HepG2 (cell line): Measurements from ENCODE around the gene FGD2. TPM values are rescaled to one million over a fixed set of nuclear protein-coding genes. Genes with fewer than 3 reads are reported as not detected.

Experiments
- ATAC-seq: fragments of 200-7000 bp; cut with Tn5 transposase; 3 replicates; pipeline ENCODE4 v1.9.1; 2020; ENCODE audit warnings: mild to moderate bottlenecking, moderate library complexity
- BruUV-seq: library from RNA; stranded (reverse); fragments of 400-500 nt; replicated peaks from 2 replicates; lab custom pipeline; 2021; lab: Mats Ljungman, UMichigan
- CTCF ChIA-PET: fragments of 300-600 bp; formaldehyde crosslinking; extraction: SDS; loops from one replicate; lab custom pipeline; 2021; ENCODE audit warnings: low total read pairs, inconsistent platforms, low intra/inter-chr PET ratio; lab: Yijun Ruan, JAX
- POLR2A ChIA-PET: fragments of 350-600 bp; sonication (Branson Sonifier 250); formaldehyde crosslinking; loops from one replicate; lab custom pipeline; 2020; ENCODE audit warnings: antibody characterized with exemption, inconsistent platforms; lab: Yijun Ruan, JAX
- DNase-seq: peaks from one replicate; pipeline ENCODE4 v3.0.0-alpha.2; 2015; ENCODE audit warnings: low spot score
- FAIRE-seq: peaks from 3 replicates; lab custom pipeline; 2011; peaks lifted over from hg19 to GRCh38; lab: Jason Lieb, UNC
- H2AFZ ChIP-seq: one replicate; pipeline ENCODE4 v1.6.1; 2011; ENCODE audit warnings: low read length, inconsistent platforms
- H3K27ac ChIP-seq: fragments of 300-600 bp; 3 replicates; pipeline ENCODE4 v1.8.0; 2011; ENCODE audit warnings: mixed run types, mild to moderate bottlenecking, mixed read lengths, low read length, inconsistent platforms; ENCODE audit not compliant: insufficient read depth; ENCODE audit errors: extremely low read length
- H3K27me3 ChIP-seq, 2 experiments: fragments of 200-600 bp in 1 of 2; 2 replicates in 1 of 2; 3 replicates in 1 of 2; pipeline versions ENCODE4 v1.6.0 to v1.8.0; 2011; ENCODE audit warnings: low read length in 2 of 2, mild to moderate bottlenecking in 2 of 2, moderate library complexity in 2 of 2, inconsistent platforms in 1 of 2; ENCODE audit not compliant: insufficient read depth in 2 of 2, control insufficient read depth in 1 of 2
- H3K36me3 ChIP-seq, 2 experiments: fragments of 200-600 bp in 1 of 2; replicated peaks in 1 of 2; 2 replicates in 1 of 2; 3 replicates in 1 of 2; pipeline versions ENCODE4 v1.5.1 to v1.8.0; 2011; ENCODE audit warnings: low read length in 2 of 2, inconsistent platforms in 1 of 2; ENCODE audit not compliant: insufficient read depth in 2 of 2, control insufficient read depth in 1 of 2
- H3K4me1 ChIP-seq: 2 replicates; pipeline ENCODE4 v1.5.1; 2012; ENCODE audit warnings: low read length, inconsistent platforms; ENCODE audit not compliant: insufficient read depth
- H3K4me2 ChIP-seq: 2 replicates; pipeline ENCODE4 v1.6.0; 2011; ENCODE audit warnings: low read depth, low read length, inconsistent platforms
- H3K4me3 ChIP-seq, 3 experiments: fragments of 200-600 bp in 1 of 3; sonication (generic), shearing (Covaris generic) in 1 of 3; replicated peaks in 1 of 3; 2 replicates each; pipeline ENCODE4 v1.5.1; 2011 to 2016; ENCODE audit warnings: low read length in 3 of 3, inconsistent platforms in 2 of 3, low read depth in 2 of 3, mild to moderate bottlenecking in 2 of 3, control low read depth in 1 of 3, mixed read lengths in 1 of 3; ENCODE audit not compliant: insufficient read depth in 1 of 3
- H3K79me2 ChIP-seq: one replicate; pipeline ENCODE4 v1.6.1; 2011; ENCODE audit warnings: low read length, inconsistent platforms; ENCODE audit not compliant: insufficient read depth
- H3K9ac ChIP-seq: 2 replicates; pipeline ENCODE4 v1.6.0; 2011; ENCODE audit warnings: mild to moderate bottlenecking, low read depth, low read length, inconsistent platforms; ENCODE audit not compliant: insufficient read depth
- H3K9me3 ChIP-seq: 2 replicates; pipeline ENCODE4 v1.5.1; 2012; ENCODE audit warnings: mild to moderate bottlenecking, low read length
- H4K20me1 ChIP-seq: 2 replicates; pipeline ENCODE4 v1.6.0; 2011; ENCODE audit warnings: inconsistent platforms, mild to moderate bottlenecking, low read length, moderate library complexity; ENCODE audit not compliant: insufficient read depth
- ATF7 ChIP-seq, 2 experiments: fragments of 450-650 bp in 1 of 2; sonication (generic) in 1 of 2; formaldehyde crosslinking in 1 of 2; IDR thresholded peaks; 2 replicates each; pipeline versions ENCODE4 v1.4.0 to v1.6.1; 2016 to 2020; ENCODE audit warnings: antibody characterized with exemption in 1 of 2, mild to moderate bottlenecking in 1 of 2, missing genetic modification reagents in 1 of 2
- HCFC1 ChIP-seq: fragments of 150-350 bp; IDR thresholded peaks from 2 replicates; pipeline ENCODE4 v1.6.1; 2014; ENCODE audit warnings: low read depth, low read length
- RXRA ChIP-seq: sonication (generic); formaldehyde crosslinking; IDR thresholded peaks from 2 replicates; pipeline ENCODE4 v1.5.1; 2020; ENCODE audit warnings: missing genetic modification reagents
- SAP130 ChIP-seq: IDR thresholded peaks from 2 replicates; pipeline ENCODE4 v1.6.1; 2016; ENCODE audit warnings: low read depth
- THRA ChIP-seq: sonication (generic); formaldehyde crosslinking; IDR thresholded peaks from 2 replicates; pipeline ENCODE4 v1.4.0; 2020; ENCODE audit warnings: missing genetic modification reagents, borderline replicate concordance
- TOPORS ChIP-seq: sonication (generic); formaldehyde crosslinking; IDR thresholded peaks from 2 replicates; pipeline ENCODE4 v1.8.0; 2023; ENCODE audit warnings: mild to moderate bottlenecking, missing genetic modification reagents
- XBP1 ChIP-seq: sonication (generic); formaldehyde crosslinking; IDR thresholded peaks from 2 replicates; pipeline ENCODE4 v1.5.0; 2020; ENCODE audit warnings: missing genetic modification reagents
- ZFP90 ChIP-seq: sonication (generic); formaldehyde crosslinking; IDR thresholded peaks from 2 replicates; pipeline ENCODE4 v1.8.0; 2022; ENCODE audit warnings: missing genetic modification reagents, mild to moderate bottlenecking, inconsistent platforms, borderline replicate concordance
- ZMAT3 ChIP-seq: sonication (generic); formaldehyde crosslinking; conservative IDR thresholded peaks from 2 replicates; pipeline ENCODE4 v1.7.0; 2021; ENCODE audit warnings: missing genetic modification reagents
- ZNF768 ChIP-seq: sonication (generic); formaldehyde crosslinking; IDR thresholded peaks from 2 replicates; pipeline ENCODE4 v1.4.0; 2020; ENCODE audit warnings: missing genetic modification reagents
- WGBS: methylation state at CpG from one replicate; pipeline ENCODE4 v1.1.6; 2017; ENCODE audit warnings: low lambda C conversion rate; 5-methylcytosine and 5-hydroxymethylcytosine counted together
- in situ Hi-C: cut with HindIII; loops from 2 replicates; pipeline ENCODE4 v1.10.0; 2017; ENCODE audit warnings: low pct_unique_long_range_greater_than_20kb; ENCODE audit not compliant: extremely low pct_ligation_motif_present
- intact Hi-C: fragments of 100-400 bp; cut with micrococcal nuclease; formaldehyde crosslinking; loops from one replicate; pipeline ENCODE4 v1.10.0; 2022; ENCODE audit not compliant: unreplicated experiment
- polyA plus RNA-seq, 8 experiments: library from polyadenylated mRNA; depleted of rRNA in 3 of 8; stranded (reverse) in 7 of 8; unstranded in 1 of 8; fragments of >200 nt; fragmentation: Illumina TruSeq in 4 of 8; extraction: Trizol in 4 of 8; gene quantifications; 2 replicates each; pipeline versions ENCODE4 v1.2.1 to v1.2.3, GENCODE V29; 2011 to 2016; ENCODE audit warnings: low read depth in 4 of 8, missing spikeins in 1 of 8, mixed read lengths in 1 of 8; ENCODE audit not compliant: insufficient read depth in 1 of 8
- total RNA-seq, 5 experiments: library from RNA; depleted of rRNA; stranded (reverse); fragments of >200 nt; fragmentation: Illumina TruSeq; extraction: Trizol; gene quantifications; 2 replicates each; pipeline ENCODE4 v1.2.3, GENCODE V29; 2016; ENCODE audit warnings: low read depth in 1 of 5
- TF ChIP-seq, protein P1 (sequence below): fragments of 450-650 bp; IDR thresholded peaks from 2 replicates; pipeline ENCODE4 v1.6.1; 2016
- TF ChIP-seq, protein P2 (sequence below): sonication (generic); formaldehyde crosslinking; IDR thresholded peaks from 2 replicates; pipeline ENCODE4 v1.4.0; 2020; ENCODE audit warnings: missing genetic modification reagents
- TF ChIP-seq, protein P3 (sequence below): sonication (generic); formaldehyde crosslinking; IDR thresholded peaks from 2 replicates; pipeline ENCODE4 v1.8.1; 2022; ENCODE audit warnings: low read depth, mild to moderate bottlenecking, missing genetic modification reagents

The FGD2 gene
- total and polyA plus RNA-seq, 2 of the 13 experiments (the other 11 are each of a cell fraction or from before 2014, with no cell fraction given): not detected

- TF ChIP-seq XBP1 (CRISPR knock-in tag) (no peak), ATF7 (IDR thresholded peaks at IDR 0.05) (peak; percentile 49; the same call in 1 of the 2 replicates), ATF7 (CRISPR knock-in tag; IDR thresholded peaks at IDR 0.05) (no peak), ZFP90 (CRISPR knock-in tag) (no peak), SAP130 (CRISPR knock-in tag) (0 out of 2 replicates have a peak, but pooled peaks have one; percentile 13)
Observed at GRCh38 chr6:37033255-37033654, 27.8 kb downstream of the FGD2 start (continued).

DNA sequence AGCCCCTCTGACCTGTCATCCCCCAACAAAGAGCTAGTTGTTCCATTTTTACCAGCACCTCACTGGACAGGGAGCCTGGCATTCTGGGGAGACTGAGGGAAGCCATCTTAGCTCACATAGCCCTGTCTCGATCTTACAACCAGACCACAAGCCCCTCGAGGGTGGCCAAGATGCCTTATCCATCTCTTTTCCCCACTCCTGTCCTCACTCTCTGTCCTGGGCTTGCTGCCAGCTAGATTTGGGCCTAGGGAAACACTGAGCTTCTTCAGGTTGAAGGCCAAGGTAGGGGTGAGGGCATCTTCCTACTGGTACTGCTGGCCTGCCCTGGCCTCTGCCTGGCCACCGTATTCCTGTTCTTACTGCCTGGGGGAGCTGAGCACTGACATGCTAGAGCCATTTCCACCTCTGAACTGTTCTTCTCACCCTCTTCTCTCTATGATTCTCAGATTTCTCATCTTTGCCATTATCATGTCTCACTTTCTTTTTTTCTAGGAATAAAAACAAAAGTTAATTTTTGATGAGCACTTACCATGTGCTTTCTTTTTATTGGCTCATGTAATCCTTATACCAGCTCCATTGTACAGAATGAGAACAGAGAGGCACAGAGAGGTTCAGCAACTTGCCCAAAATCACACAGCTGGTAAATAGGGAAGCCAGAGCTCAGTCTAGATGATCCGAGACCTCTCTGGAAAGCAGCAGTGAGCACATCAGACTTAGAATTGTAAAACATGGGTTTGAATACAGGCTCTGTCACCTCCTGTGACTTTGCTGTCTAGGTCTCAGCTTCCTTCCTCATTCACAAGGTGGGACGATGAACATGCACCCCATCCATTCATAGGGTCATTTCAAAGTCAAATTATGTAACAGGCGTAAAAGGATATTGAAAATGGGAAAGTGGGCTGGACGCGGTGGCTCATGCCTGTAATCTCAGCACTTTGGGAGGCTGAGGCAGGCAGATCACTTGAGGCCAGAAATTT is 28.7 kb downstream of the FGD2 start:
- WGBS: 65% methylated on average over 8 of the region's 8 CpGs

More for the DNA sequence above, 28.7 kb downstream of the FGD2 start:
- no peak for FAIRE-seq
- no peaks in the 10 kb centered on the region for H3K36me3 ChIP-seq
- H3K9me3 ChIP-seq: no peaks in the 10 kb centered on the region
- H3K9ac ChIP-seq: no peak overlapping the region
- H3K4me2 ChIP-seq: peak overlapping the region; percentile 48; the same call in 1 of the 2 replicates
- H3K79me2 ChIP-seq: no peaks in the 10 kb centered on the region
- DNase-seq: no peak
- no peaks in the 10 kb centered on the region for H4K20me1 ChIP-seq
- ATAC-seq: no peak
- intact Hi-C loops: no loop called here
- no TSS peak for BruUV-seq
- H3K4me1 ChIP-seq: peaks cover 29% of the 10 kb centered on the region
- H3K27ac ChIP-seq: no peak overlapping the region
- H3K4me3 ChIP-seq: no peak overlapping the region
- ChIA-PET CTCF (no interaction called here), POLR2A (interaction anchor here (0.6 to 1.8 kb wide), 3 partner anchors 97 to 138 kb away, joined by 3 to 5 read pairs (median 3); no protein-coding TSS in a partner anchor)
- peaks cover 1 to 12% of the 10 kb centered on the region in 2 experiments; a peak in 4 of 5 replicates for H3K27me3 ChIP-seq
- no peak overlapping the region for H2AFZ ChIP-seq
- TF ChIP-seq THRA (CRISPR knock-in tag) (no peak), RXRA (CRISPR knock-in tag) (0 out of 2 replicates have a peak, but pooled peaks have one; percentile 2), ZMAT3 (CRISPR knock-in tag) (no peak), TOPORS (CRISPR knock-in tag) (no peak), ZNF768 (CRISPR knock-in tag) (peak; percentile 61; the same call in 1 of the 2 replicates), HCFC1 (no peak)
- TF ChIP-seq, protein P1, sequence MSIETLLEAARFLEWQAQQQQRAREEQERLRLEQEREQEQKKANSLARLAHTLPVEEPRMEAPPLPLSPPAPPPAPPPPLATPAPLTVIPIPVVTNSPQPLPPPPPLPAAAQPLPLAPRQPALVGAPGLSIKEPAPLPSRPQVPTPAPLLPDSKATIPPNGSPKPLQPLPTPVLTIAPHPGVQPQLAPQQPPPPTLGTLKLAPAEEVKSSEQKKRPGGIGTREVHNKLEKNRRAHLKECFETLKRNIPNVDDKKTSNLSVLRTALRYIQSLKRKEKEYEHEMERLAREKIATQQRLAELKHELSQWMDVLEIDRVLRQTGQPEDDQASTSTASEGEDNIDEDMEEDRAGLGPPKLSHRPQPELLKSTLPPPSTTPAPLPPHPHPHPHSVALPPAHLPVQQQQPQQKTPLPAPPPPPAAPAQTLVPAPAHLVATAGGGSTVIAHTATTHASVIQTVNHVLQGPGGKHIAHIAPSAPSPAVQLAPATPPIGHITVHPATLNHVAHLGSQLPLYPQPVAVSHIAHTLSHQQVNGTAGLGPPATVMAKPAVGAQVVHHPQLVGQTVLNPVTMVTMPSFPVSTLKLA: peak; percentile 36; the same call in 1 of the 2 replicates
- TF ChIP-seq, protein P2, sequence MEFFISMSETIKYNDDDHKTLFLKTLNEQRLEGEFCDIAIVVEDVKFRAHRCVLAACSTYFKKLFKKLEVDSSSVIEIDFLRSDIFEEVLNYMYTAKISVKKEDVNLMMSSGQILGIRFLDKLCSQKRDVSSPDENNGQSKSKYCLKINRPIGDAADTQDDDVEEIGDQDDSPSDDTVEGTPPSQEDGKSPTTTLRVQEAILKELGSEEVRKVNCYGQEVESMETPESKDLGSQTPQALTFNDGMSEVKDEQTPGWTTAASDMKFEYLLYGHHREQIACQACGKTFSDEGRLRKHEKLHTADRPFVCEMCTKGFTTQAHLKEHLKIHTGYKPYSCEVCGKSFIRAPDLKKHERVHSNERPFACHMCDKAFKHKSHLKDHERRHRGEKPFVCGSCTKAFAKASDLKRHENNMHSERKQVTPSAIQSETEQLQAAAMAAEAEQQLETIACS: no peak
- TF ChIP-seq, protein P3, sequence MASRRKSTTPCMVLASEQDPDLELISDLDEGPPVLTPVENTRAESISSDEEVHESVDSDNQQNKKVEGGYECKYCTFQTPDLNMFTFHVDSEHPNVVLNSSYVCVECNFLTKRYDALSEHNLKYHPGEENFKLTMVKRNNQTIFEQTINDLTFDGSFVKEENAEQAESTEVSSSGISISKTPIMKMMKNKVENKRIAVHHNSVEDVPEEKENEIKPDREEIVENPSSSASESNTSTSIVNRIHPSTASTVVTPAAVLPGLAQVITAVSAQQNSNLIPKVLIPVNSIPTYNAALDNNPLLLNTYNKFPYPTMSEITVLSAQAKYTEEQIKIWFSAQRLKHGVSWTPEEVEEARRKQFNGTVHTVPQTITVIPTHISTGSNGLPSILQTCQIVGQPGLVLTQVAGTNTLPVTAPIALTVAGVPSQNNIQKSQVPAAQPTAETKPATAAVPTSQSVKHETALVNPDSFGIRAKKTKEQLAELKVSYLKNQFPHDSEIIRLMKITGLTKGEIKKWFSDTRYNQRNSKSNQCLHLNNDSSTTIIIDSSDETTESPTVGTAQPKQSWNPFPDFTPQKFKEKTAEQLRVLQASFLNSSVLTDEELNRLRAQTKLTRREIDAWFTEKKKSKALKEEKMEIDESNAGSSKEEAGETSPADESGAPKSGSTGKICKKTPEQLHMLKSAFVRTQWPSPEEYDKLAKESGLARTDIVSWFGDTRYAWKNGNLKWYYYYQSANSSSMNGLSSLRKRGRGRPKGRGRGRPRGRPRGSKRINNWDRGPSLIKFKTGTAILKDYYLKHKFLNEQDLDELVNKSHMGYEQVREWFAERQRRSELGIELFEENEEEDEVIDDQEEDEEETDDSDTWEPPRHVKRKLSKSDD (CRISPR knock-in tag): no peak
- in situ Hi-C loops: no loop called here
